GM12878 (cell line): ENCODE measurements around the gene WASF1. TPM values are rescaled to one million over a fixed set of nuclear protein-coding genes. Genes with fewer than 3 reads are reported as not detected.

Experiments used
- ATAC-seq: fragments of 200-7000 bp; cut with Tn5 transposase; 3 replicates; pipeline ENCODE4 v1.9.1; 2020; ENCODE audit warnings: mild to moderate bottlenecking, moderate library complexity
- BruUV-seq: library from RNA; stranded (reverse); fragments of 400-500 nt; replicated peaks from 2 replicates; lab custom pipeline; 2021; lab: Mats Ljungman, UMichigan
- CTCF ChIA-PET: fragments of 300-600 bp; sonication (Branson Sonifier 250); formaldehyde crosslinking; extraction: SDS; loops from one replicate; lab custom pipeline; 2021; ENCODE audit warnings: inconsistent platforms; lab: Yijun Ruan, JAX
- POLR2A ChIA-PET: fragments of 350-600 bp; formaldehyde crosslinking; extraction: SDS; loops from one replicate; lab custom pipeline; 2021; ENCODE audit warnings: inconsistent platforms; lab: Charles Lee
- RAD21 ChIA-PET: fragments of 300-600 bp; sonication (Branson Sonifier 250); formaldehyde crosslinking; loops from one replicate; lab custom pipeline; 2023; ENCODE audit warnings: antibody characterized with exemption; ENCODE audit not compliant: unreplicated experiment; lab: Charles Lee
- SMC1A ChIA-PET: fragments of 300-600 bp; sonication (Branson Sonifier 250); formaldehyde crosslinking; loops from one replicate; lab custom pipeline; 2023; ENCODE audit not compliant: unreplicated experiment, uncharacterized antibody; lab: Charles Lee
- DNase-seq: peaks from one replicate; pipeline ENCODE4 v3.0.0-alpha.2; 2011; ENCODE audit warnings: low read depth, low spot score
- FAIRE-seq: peaks from 3 replicates; lab custom pipeline; 2011; peaks lifted over from hg19 to GRCh38; lab: Jason Lieb, UNC
- H2AFZ ChIP-seq: 2 replicates; pipeline ENCODE4 v1.6.0; 2011; ENCODE audit warnings: low read depth, low read length, control low read depth; ENCODE audit not compliant: control insufficient read depth
- H3K27ac ChIP-seq: 2 replicates; pipeline ENCODE4 v1.5.1; 2011; ENCODE audit warnings: control low read depth; ENCODE audit not compliant: control insufficient read depth, insufficient read depth
- H3K27me3 ChIP-seq, 2 experiments: replicated peaks in 1 of 2; 2 replicates each; pipeline versions ENCODE4 v1.6.0 to v1.6.1; 2011; ENCODE audit warnings: low read length in 1 of 2; ENCODE audit not compliant: control insufficient read depth in 2 of 2, insufficient read depth in 2 of 2
- H3K36me3 ChIP-seq, 2 experiments: 2 replicates each; pipeline ENCODE4 v1.5.1; 2011; ENCODE audit warnings: low read length in 1 of 2; ENCODE audit not compliant: control insufficient read depth in 2 of 2, insufficient read depth in 2 of 2
- H3K4me1 ChIP-seq: 2 replicates; pipeline ENCODE4 v1.6.1; 2011; ENCODE audit warnings: mild to moderate bottlenecking, low read length, moderate library complexity, mixed read lengths; ENCODE audit not compliant: control insufficient read depth, insufficient read depth
- H3K4me2 ChIP-seq: 2 replicates; pipeline ENCODE4 v1.6.0; 2011; ENCODE audit warnings: control low read depth; ENCODE audit not compliant: control insufficient read depth, insufficient read depth
- H3K4me3 ChIP-seq: fragments of 200-600 bp; sonication (generic); 2 replicates; pipeline ENCODE4 v1.5.1; 2016
- H3K79me2 ChIP-seq: 2 replicates; pipeline ENCODE4 v1.6.0; 2011; ENCODE audit warnings: low read length; ENCODE audit not compliant: control insufficient read depth, insufficient read depth
- H3K9ac ChIP-seq: 2 replicates; pipeline ENCODE4 v1.8.0; 2011; ENCODE audit warnings: low read length, control low read depth, mixed read lengths; ENCODE audit not compliant: control insufficient read depth, insufficient read depth
- H3K9me3 ChIP-seq: replicated peaks from 3 replicates; pipeline ENCODE4 v1.5.1; 2011; ENCODE audit warnings: mild to moderate bottlenecking, low read length; ENCODE audit not compliant: control insufficient read depth, insufficient read depth
- H4K20me1 ChIP-seq: 2 replicates; pipeline ENCODE4 v1.6.0; 2011; ENCODE audit not compliant: control insufficient read depth, insufficient read depth
- ATF2 ChIP-seq: IDR thresholded peaks from 2 replicates; pipeline ENCODE4 v1.6.1; 2012; ENCODE audit warnings: low read length, inconsistent platforms
- CEBPB ChIP-seq, 2 experiments: fragments of 150-350 bp in 1 of 2; IDR thresholded peaks; 2 replicates each; pipeline ENCODE4 v1.6.1; 2012 to 2014; ENCODE audit warnings: low read depth in 2 of 2, low read length in 2 of 2, borderline replicate concordance in 1 of 2, inconsistent platforms in 1 of 2
- CHD1 ChIP-seq: IDR thresholded peaks from 2 replicates; pipeline ENCODE4 v1.6.1; 2012; ENCODE audit warnings: low read depth, low read length, improper control_type of control experiment
- CHD2 ChIP-seq: IDR thresholded peaks from 2 replicates; pipeline ENCODE4 v1.6.1; 2011; ENCODE audit warnings: low read depth, low read length, improper control_type of control experiment, borderline replicate concordance
- CREB1 ChIP-seq: IDR thresholded peaks from 2 replicates; pipeline ENCODE4 v1.6.1; 2012; ENCODE audit warnings: low read depth, mild to moderate bottlenecking, inconsistent platforms
- FOXK2 ChIP-seq: fragments of 450-650 bp; IDR thresholded peaks from 2 replicates; pipeline ENCODE4 v1.6.1; 2017; ENCODE audit warnings: mild to moderate bottlenecking, moderate library complexity
- GATAD2B ChIP-seq: fragments of 450-650 bp; conservative IDR thresholded peaks from 2 replicates; pipeline ENCODE4 v1.6.1; 2017; ENCODE audit warnings: low read depth, mild to moderate bottlenecking, moderate library complexity
- HCFC1 ChIP-seq: fragments of 150-350 bp; IDR thresholded peaks from 2 replicates; pipeline ENCODE4 v1.6.1; 2014; ENCODE audit warnings: low read length
- IKZF1 ChIP-seq: fragments of 450-650 bp; conservative IDR thresholded peaks from 2 replicates; pipeline ENCODE4 v1.6.1; 2017; ENCODE audit warnings: antibody characterized with exemption, mild to moderate bottlenecking
- JUNB ChIP-seq: IDR thresholded peaks from 2 replicates; pipeline ENCODE4 v1.6.1; 2016; ENCODE audit warnings: antibody characterized with exemption, mild to moderate bottlenecking
- KAT2A ChIP-seq: conservative IDR thresholded peaks from 2 replicates; pipeline ENCODE4 v1.6.1; 2011; ENCODE audit warnings: low read depth, low read length; ENCODE audit not compliant: control insufficient read depth
- MEF2A ChIP-seq: IDR thresholded peaks from 2 replicates; pipeline ENCODE4 v1.6.1; 2011; ENCODE audit warnings: low read depth, mild to moderate bottlenecking, low read length, moderate library complexity; ENCODE audit not compliant: insufficient read depth
- MTA3 ChIP-seq: IDR thresholded peaks from 2 replicates; pipeline ENCODE4 v1.6.1; 2012; ENCODE audit warnings: low read length, inconsistent platforms, borderline replicate concordance
- MYB ChIP-seq: fragments of 150-350 bp; IDR thresholded peaks from 2 replicates; pipeline ENCODE4 v1.6.1; 2014; ENCODE audit warnings: mild to moderate bottlenecking, low read depth, low read length, borderline replicate concordance
- PAX8 ChIP-seq: fragments of 450-650 bp; IDR thresholded peaks from 2 replicates; pipeline ENCODE4 v1.6.1; 2017; ENCODE audit warnings: mild to moderate bottlenecking, moderate library complexity
- RAD21 ChIP-seq: IDR thresholded peaks from 2 replicates; pipeline ENCODE4 v1.6.1; 2011; ENCODE audit warnings: mild to moderate bottlenecking, low read depth, low read length, moderate library complexity; ENCODE audit not compliant: insufficient read depth
- RB1 ChIP-seq: fragments of 450-650 bp; formaldehyde crosslinking; IDR thresholded peaks from 2 replicates; pipeline ENCODE4 v1.6.1; 2017; ENCODE audit warnings: mild to moderate bottlenecking, borderline replicate concordance
- RUNX3 ChIP-seq: IDR thresholded peaks from 2 replicates; pipeline ENCODE4 v1.6.1; 2012; ENCODE audit warnings: low read length, inconsistent platforms
- SIN3A ChIP-seq: IDR thresholded peaks from 2 replicates; pipeline ENCODE4 v1.6.1; 2012; ENCODE audit warnings: low read depth, low read length, improper control_type of control experiment
- SMAD5 ChIP-seq: IDR thresholded peaks from 2 replicates; pipeline ENCODE4 v1.6.1; 2016; ENCODE audit warnings: antibody characterized with exemption, low read depth
- SMC3 ChIP-seq: IDR thresholded peaks from 2 replicates; pipeline ENCODE4 v1.6.1; 2011; ENCODE audit warnings: low read length, improper control_type of control experiment, borderline replicate concordance
- SRF ChIP-seq, 2 experiments: IDR thresholded peaks; 2 replicates each; pipeline ENCODE4 v1.6.1; 2011; ENCODE audit warnings: low read depth in 2 of 2, low read length in 2 of 2, mild to moderate bottlenecking in 1 of 2, moderate library complexity in 1 of 2
- TCF7 ChIP-seq: IDR thresholded peaks from 2 replicates; pipeline ENCODE4 v1.6.1; 2014; ENCODE audit warnings: antibody characterized with exemption, borderline replicate concordance
- YBX1 ChIP-seq: fragments of 450-650 bp; IDR thresholded peaks from 2 replicates; pipeline ENCODE4 v1.6.1; 2016; ENCODE audit warnings: antibody characterized with exemption
- ZNF274 ChIP-seq: IDR thresholded peaks from one replicate; pipeline ENCODE4 v1.8.0; 2011; ENCODE audit not compliant: insufficient read length, insufficient read depth
- in situ Hi-C: fragments of 300-500 bp; cut with MboI; formaldehyde crosslinking; loops from 9 replicates; pipeline ENCODE4 v1.14.3; 2018; ENCODE audit warnings: mixed read lengths
- intact Hi-C: fragments of 100-400 bp; cut with micrococcal nuclease; formaldehyde crosslinking; loops from one replicate; pipeline ENCODE4 v1.14.2; 2022; ENCODE audit not compliant: unreplicated experiment
- polyA plus RNA-seq, 11 experiments: library from polyadenylated mRNA; depleted of rRNA in 4 of 11; unstranded in 6 of 11; stranded (reverse) in 5 of 11; fragments of >200 nt; fragmentation: Nextera tagmentation in 4 of 11; fragmentation: Illumina TruSeq in 1 of 11; extraction: Ambion mirVana in 4 of 11; extraction: Trizol in 1 of 11; gene quantifications; 1 replicate in 1 of 11; 2 replicates in 10 of 11; pipeline versions ENCODE4 v1.2.1 to v1.2.3, GENCODE V29; 2011 to 2016; ENCODE audit warnings: inconsistent platforms in 2 of 11, missing spikeins in 2 of 11, low read depth in 1 of 11
- total RNA-seq, 4 experiments: library from RNA; depleted of rRNA in 3 of 4; stranded (reverse); fragments of >200 nt in 3 of 4; fragmentation: Illumina TruSeq in 1 of 4; extraction: Trizol in 1 of 4; gene quantifications; 2 replicates each; pipeline versions ENCODE4 v1.2.1 to v1.2.3, GENCODE V29; 2013 to 2021
- TF ChIP-seq, protein P1 (sequence below): fragments of 450-650 bp; IDR thresholded peaks from 2 replicates; pipeline ENCODE4 v1.6.1; 2017; ENCODE audit warnings: low read depth, mild to moderate bottlenecking, moderate library complexity

Gene WASF1
- total and polyA plus RNA-seq, 10 of the 15 experiments (the other 5 are each of a cell fraction or from before 2014, with no cell fraction given): 1.3 to 10.2 (median 4.5) TPM

GRCh38 chr6:110102411-110102810 is 77.1 kb downstream of the WASF1 start:
- ChIA-PET SMC1A (interaction anchor here (2.7 kb wide), 1 partner anchor 13 kb away, joined by 11 read pairs; no protein-coding TSS in a partner anchor), CTCF (interaction anchor here (0.7 to 0.9 kb wide), 2 partner anchors 288 to 448 kb away, joined by 3 read pairs; no protein-coding TSS in a partner anchor), RAD21 (no interaction called here), POLR2A (no interaction called here)
- no peaks in the 10 kb centered on the region for H4K20me1 ChIP-seq
- DNase-seq: no peak
- no peaks in the 10 kb centered on the region for H3K9me3 ChIP-seq
- intact Hi-C loops (no loop called here), in situ Hi-C loops (no loop called here)
- ATAC-seq: peak; percentile 67
- no peak for FAIRE-seq
- H3K9ac ChIP-seq: no peak overlapping the region
- BruUV-seq: no TSS peak
- no peak overlapping the region for H2AFZ ChIP-seq
- H3K27ac ChIP-seq: no peak overlapping the region
- no peaks in the 10 kb centered on the region for H3K79me2 ChIP-seq
- H3K27me3 ChIP-seq: no peaks in the 10 kb centered on the region
- H3K4me1 ChIP-seq: peaks cover 6% of the 10 kb centered on the region
- no peaks in the 10 kb centered on the region for H3K36me3 ChIP-seq
- no peak overlapping the region for H3K4me2 ChIP-seq
- no peak overlapping the region for H3K4me3 ChIP-seq
- peak; percentile 93 for TF ChIP-seq ATF2
- 0 out of 4 replicates have a peak, but pooled peaks of 1 of the 2 experiments have one; percentile 29 for TF ChIP-seq CEBPB (IDR thresholded peaks at IDR 0.05; ENCODE audit: borderline replicate concordance in 1 of 2, low read depth in 2 of 2, low read length in 2 of 2)
- TF ChIP-seq IKZF1: no peak
- peak; percentile 98 for TF ChIP-seq JUNB
- TF ChIP-seq PAX8: no peak
- no peak for TF ChIP-seq RB1
- TF ChIP-seq KAT2A: no peak
- TF ChIP-seq, protein P1, sequence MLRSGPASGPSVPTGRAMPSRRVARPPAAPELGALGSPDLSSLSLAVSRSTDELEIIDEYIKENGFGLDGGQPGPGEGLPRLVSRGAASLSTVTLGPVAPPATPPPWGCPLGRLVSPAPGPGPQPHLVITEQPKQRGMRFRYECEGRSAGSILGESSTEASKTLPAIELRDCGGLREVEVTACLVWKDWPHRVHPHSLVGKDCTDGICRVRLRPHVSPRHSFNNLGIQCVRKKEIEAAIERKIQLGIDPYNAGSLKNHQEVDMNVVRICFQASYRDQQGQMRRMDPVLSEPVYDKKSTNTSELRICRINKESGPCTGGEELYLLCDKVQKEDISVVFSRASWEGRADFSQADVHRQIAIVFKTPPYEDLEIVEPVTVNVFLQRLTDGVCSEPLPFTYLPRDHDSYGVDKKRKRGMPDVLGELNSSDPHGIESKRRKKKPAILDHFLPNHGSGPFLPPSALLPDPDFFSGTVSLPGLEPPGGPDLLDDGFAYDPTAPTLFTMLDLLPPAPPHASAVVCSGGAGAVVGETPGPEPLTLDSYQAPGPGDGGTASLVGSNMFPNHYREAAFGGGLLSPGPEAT: no peak
- TF ChIP-seq CREB1: peak; percentile 37; the same call in 1 of the 2 replicates
- TF ChIP-seq CHD1: no peak
- no peak for TF ChIP-seq RAD21
- no peak for TF ChIP-seq SIN3A
- TF ChIP-seq YBX1: no peak
- TF ChIP-seq HCFC1: no peak
- TF ChIP-seq ZNF274: no peak
- TF ChIP-seq SMAD5: no peak
- TF ChIP-seq RUNX3: peak; percentile 98
- no peak; the same call in 1 of the 2 replicates for TF ChIP-seq TCF7
- no peak for TF ChIP-seq SMC3
- no peak for TF ChIP-seq MYB
- TF ChIP-seq CHD2: no peak
- peak; percentile 79; the same call in 1 of the 2 replicates for TF ChIP-seq MTA3
- TF ChIP-seq MEF2A: peak; percentile 95
- TF ChIP-seq FOXK2: no peak
- no peak for TF ChIP-seq GATAD2B
- TF ChIP-seq SRF (IDR thresholded peaks at IDR 0.05; ENCODE audit: low read depth in 2 of 2, low read length in 2 of 2): no peak
